ENCODE results near the gene PRRC2A. TPM values are rescaled to one million over a fixed set of nuclear protein-coding genes. Genes with fewer than 3 reads are reported as not detected.
A peak's percentile ranks its signal among the peaks of the same experiment; 100 is the strongest.

The PRRC2A gene
- total and polyA plus RNA-seq, 4 donors, result 28.5 to 164 (median 153) TPM

- Histone ChIP-seq H3K36me3 (ENCODE audit: control insufficient read depth in 1 of 2, insufficient read depth in 2 of 2, low read length in 1 of 2) (peaks cover 0 to 6% of the 10 kb centered on the region in 2 donors), H3K4me3 (ENCODE audit: low read length in 2 of 2) (peak overlapping the region; percentile 46 to 49), H3K4me1 (ENCODE audit: control insufficient read depth in 1 of 2, insufficient read depth in 2 of 2, low read length in 2 of 2) (no peaks in the 10 kb centered on the region), H3K27ac (ENCODE audit: low read depth in 1 of 2, low read length in 2 of 2) (peak overlapping the region; percentile 28 to 86), H3K27me3 (ENCODE audit: control insufficient read depth in 1 of 2, insufficient read depth in 2 of 2, low read length in 1 of 2) (no peaks in the 10 kb centered on the region), H3K9me3 (ENCODE audit: control insufficient read depth, low read length) (no peaks in the 10 kb centered on the region)
- DNase-seq, result peak; percentile 71 to 83
- intact Hi-C loops (cut with DNase I), result loop anchor here in 1 of 2 donors (1.0 to 5.0 kb wide), 2 partner anchors 12 to 42 kb away; partner anchors contain the start of genes BAG6 and PRRC2A
- peak; percentile 30 for ATAC-seq (ENCODE audit: low FRiP score)
- WGBS, 2 donors, result 8 to 9% methylated on average over 17 of the region's 17 CpGs
Observed at GRCh38 chr6:31663961-31664789, 43.7 kb downstream of the PRRC2A start.

GRCh38 chr6:31664790-31665500 is 44.4 kb downstream of the PRRC2A start, which contains the start of gene GPANK1:
GPANK1 (minus strand) TSS chr6:31664997; CDS start chr6:31664478, 519 bp downstream.
- Histone ChIP-seq H3K4me1 (ENCODE audit: control insufficient read depth in 1 of 2, insufficient read depth in 2 of 2, low read length in 2 of 2) (no peaks in the 10 kb centered on the region), H3K4me3 (ENCODE audit: low read length in 2 of 2) (peak within 1 kb of the TSS; percentile 46 to 49), H3K36me3 (ENCODE audit: control insufficient read depth in 1 of 2, insufficient read depth in 2 of 2, low read length in 1 of 2) (peaks cover 0 to 11% of the 10 kb centered on the region in 2 donors), H3K27me3 (ENCODE audit: control insufficient read depth in 1 of 2, insufficient read depth in 2 of 2, low read length in 1 of 2) (no peaks in the 10 kb centered on the region), H3K27ac (ENCODE audit: low read depth in 1 of 2, low read length in 2 of 2) (peak within 1 kb of the TSS; percentile 49 to 86), H3K9me3 (ENCODE audit: control insufficient read depth, low read length) (no peaks in the 10 kb centered on the region)
- intact Hi-C loops (cut with DNase I), result loop anchor here in 1 of 2 donors (1.0 to 5.0 kb wide), 3 partner anchors 13 to 127 kb away; partner anchors contain the start of genes BAG6 and PRRC2A
- DNase-seq (peak; percentile 94 to 95), ATAC-seq (ENCODE audit: low FRiP score) (peak; percentile 87)
- WGBS, 2 donors, result 0% methylated on average over 39 of the region's 39 CpGs

GRCh38 chr6:31665501-31666336 is 45.2 kb downstream of the PRRC2A start, which contains the start of gene CSNK2B:
CSNK2B (plus strand) TSS chr6:31666080; CDS start chr6:31666832, 752 bp downstream.
- peak within 1 kb of the TSS; percentile 49 to 86 for H3K27ac ChIP-seq (ENCODE audit: low read depth in 1 of 2, low read length in 2 of 2)
- 0 to 1% methylated on average over 63 of the region's 63 CpGs for WGBS, 2 donors
- DNase-seq (peak; percentile 99), ATAC-seq (ENCODE audit: low FRiP score) (peak; percentile 95)
- H3K9me3 ChIP-seq (ENCODE audit: control insufficient read depth, low read length), result no peaks in the 10 kb centered on the region
- H3K36me3 ChIP-seq (ENCODE audit: control insufficient read depth in 1 of 2, insufficient read depth in 2 of 2, low read length in 1 of 2), result peaks cover 0 to 11% of the 10 kb centered on the region in 2 donors
- peak within 1 kb of the TSS; percentile 55 to 77 for H3K4me3 ChIP-seq (ENCODE audit: low read length in 2 of 2)
- intact Hi-C loops (cut with DNase I), result loop anchor here in 1 of 2 donors (5.0 kb wide), 1 partner anchor 127 kb away; no protein-coding TSS in a partner anchor
- no peaks in the 10 kb centered on the region for H3K4me1 ChIP-seq (ENCODE audit: control insufficient read depth in 1 of 2, insufficient read depth in 2 of 2, low read length in 2 of 2)
- H3K27me3 ChIP-seq (ENCODE audit: control insufficient read depth in 1 of 2, insufficient read depth in 2 of 2, low read length in 1 of 2), result no peaks in the 10 kb centered on the region

GRCh38 chr6:31666337-31666965 is 45.9 kb downstream of the PRRC2A start:
- no peaks in the 10 kb centered on the region for H3K9me3 ChIP-seq (ENCODE audit: control insufficient read depth, low read length)
- 5 to 6% methylated on average over 15 of the region's 15 CpGs for WGBS, 2 donors
- peak overlapping the region; percentile 55 to 77 for H3K4me3 ChIP-seq (ENCODE audit: low read length in 2 of 2)
- H3K36me3 ChIP-seq (ENCODE audit: control insufficient read depth in 1 of 2, insufficient read depth in 2 of 2, low read length in 1 of 2), result peaks cover 0 to 11% of the 10 kb centered on the region in 2 donors
- no peaks in the 10 kb centered on the region for H3K4me1 ChIP-seq (ENCODE audit: control insufficient read depth in 1 of 2, insufficient read depth in 2 of 2, low read length in 2 of 2)
- no peaks in the 10 kb centered on the region for H3K27me3 ChIP-seq (ENCODE audit: control insufficient read depth in 1 of 2, insufficient read depth in 2 of 2, low read length in 1 of 2)
- ATAC-seq (ENCODE audit: low FRiP score) (no peak), DNase-seq (no peak)
- intact Hi-C loops (cut with DNase I), result loop anchor here in 1 of 2 donors (5.0 kb wide), 1 partner anchor 126 kb away; no protein-coding TSS in a partner anchor
- peak overlapping the region in 1 of 2 donors; percentile 43 for H3K27ac ChIP-seq (ENCODE audit: low read depth in 1 of 2, low read length in 2 of 2)

GRCh38 chr6:31669676-31670075 is 49.2 kb downstream of the PRRC2A start, which contains the start of gene LY6G5B:
LY6G5B (plus strand) TSS chr6:31669976; CDS start chr6:31670951, 975 bp downstream.
- Histone ChIP-seq H3K27ac (ENCODE audit: low read depth in 1 of 2, low read length in 2 of 2) (no peak within 1 kb of the TSS), H3K36me3 (ENCODE audit: control insufficient read depth in 1 of 2, insufficient read depth in 2 of 2, low read length in 1 of 2) (peaks cover 0 to 12% of the 10 kb centered on the region in 2 donors), H3K4me3 (ENCODE audit: low read length in 2 of 2) (no peak within 1 kb of the TSS), H3K9me3 (ENCODE audit: control insufficient read depth, low read length) (no peaks in the 10 kb centered on the region), H3K4me1 (ENCODE audit: control insufficient read depth in 1 of 2, insufficient read depth in 2 of 2, low read length in 2 of 2) (no peaks in the 10 kb centered on the region), H3K27me3 (ENCODE audit: control insufficient read depth in 1 of 2, insufficient read depth in 2 of 2, low read length in 1 of 2) (no peaks in the 10 kb centered on the region)
- intact Hi-C loops (cut with DNase I), result loop anchor here in 1 of 2 donors (5.0 kb wide), 1 partner anchor 123 kb away; no protein-coding TSS in a partner anchor
- DNase-seq (no peak), ATAC-seq (ENCODE audit: low FRiP score) (no peak)
- 81 to 86% methylated on average over 8 of the region's 8 CpGs for WGBS, 2 donors

- ATAC-seq (ENCODE audit: low FRiP score) (no peak), DNase-seq (no peak)
- intact Hi-C loops (cut with DNase I), result no loop called here
- Histone ChIP-seq H3K27ac (ENCODE audit: low read depth in 1 of 2, low read length in 2 of 2) (no peak overlapping the region), H3K9me3 (ENCODE audit: control insufficient read depth, low read length) (no peaks in the 10 kb centered on the region), H3K4me3 (ENCODE audit: low read length in 2 of 2) (no peak overlapping the region), H3K4me1 (ENCODE audit: control insufficient read depth in 1 of 2, insufficient read depth in 2 of 2, low read length in 2 of 2) (no peaks in the 10 kb centered on the region), H3K36me3 (ENCODE audit: control insufficient read depth in 1 of 2, insufficient read depth in 2 of 2, low read length in 1 of 2) (peaks cover 0 to 1% of the 10 kb centered on the region in 2 donors), H3K27me3 (ENCODE audit: control insufficient read depth in 1 of 2, insufficient read depth in 2 of 2, low read length in 1 of 2) (no peaks in the 10 kb centered on the region)
- WGBS, 2 donors, result 72 to 79% methylated on average over 4 of the region's 4 CpGs
Observed at GRCh38 chr6:31676322-31676903, 55.9 kb downstream of the PRRC2A start.

GRCh38 chr6:31676904-31677303 is 56.4 kb downstream of the PRRC2A start:
- 52 to 60% methylated on average over 6 of the region's 6 CpGs for WGBS, 2 donors
- Histone ChIP-seq H3K4me3 (ENCODE audit: low read length in 2 of 2) (no peak overlapping the region), H3K36me3 (ENCODE audit: control insufficient read depth in 1 of 2, insufficient read depth in 2 of 2, low read length in 1 of 2) (peaks cover 0 to 1% of the 10 kb centered on the region in 2 donors), H3K27me3 (ENCODE audit: control insufficient read depth in 1 of 2, insufficient read depth in 2 of 2, low read length in 1 of 2) (no peaks in the 10 kb centered on the region), H3K9me3 (ENCODE audit: control insufficient read depth, low read length) (no peaks in the 10 kb centered on the region), H3K4me1 (ENCODE audit: control insufficient read depth in 1 of 2, insufficient read depth in 2 of 2, low read length in 2 of 2) (no peaks in the 10 kb centered on the region), H3K27ac (ENCODE audit: low read depth in 1 of 2, low read length in 2 of 2) (no peak overlapping the region)
- ATAC-seq (ENCODE audit: low FRiP score), result no peak
- intact Hi-C loops (cut with DNase I), result no loop called here
- DNase-seq, result no peak
